Endothelial cell of umbilical vein (primary cell): ENCODE data around the gene NANS.

Source experiments
- POLR2AphosphoS5 ChIP-seq: IDR thresholded peaks from 2 replicates; pipeline ENCODE4 v1.6.1; 2012; ENCODE audit warnings: low read depth, mild to moderate bottlenecking, control low read depth, low read length, moderate library complexity; ENCODE audit not compliant: insufficient read depth
- TF ChIP-seq, protein P1 (sequence below), 2 donors: IDR thresholded peaks; 1 replicate in 1 of 2; 2 replicates in 1 of 2; pipeline ENCODE4 v1.5.1; 2011; ENCODE audit warnings: low read length in 2 of 2, mild to moderate bottlenecking in 2 of 2, moderate library complexity in 2 of 2, control low read depth in 1 of 2, inconsistent platforms in 1 of 2, low read depth in 1 of 2; ENCODE audit not compliant: insufficient read depth in 1 of 2; ENCODE audit errors: extremely low read depth in 1 of 2

DNA sequence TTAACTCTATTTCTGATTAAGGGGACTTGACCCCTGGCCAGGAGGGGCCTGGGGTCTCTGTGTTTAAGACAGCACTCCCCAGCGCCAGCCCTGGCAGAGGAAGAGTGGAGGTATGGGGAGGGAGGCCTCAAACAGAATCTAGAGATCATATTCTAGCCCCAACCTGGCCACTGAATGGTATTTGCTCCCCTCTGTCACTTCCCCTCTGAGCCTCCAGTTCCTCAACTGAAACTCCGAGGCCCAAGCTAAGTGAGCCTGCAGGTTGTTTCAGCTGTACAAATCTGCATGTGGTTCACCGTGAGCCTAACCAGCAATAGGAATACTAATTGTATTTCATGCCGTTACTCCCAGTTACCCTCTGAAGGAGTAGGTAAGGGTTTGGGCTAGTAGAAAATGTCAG lies 37.4 kb upstream of the NANS start:
- TF ChIP-seq, protein P1, sequence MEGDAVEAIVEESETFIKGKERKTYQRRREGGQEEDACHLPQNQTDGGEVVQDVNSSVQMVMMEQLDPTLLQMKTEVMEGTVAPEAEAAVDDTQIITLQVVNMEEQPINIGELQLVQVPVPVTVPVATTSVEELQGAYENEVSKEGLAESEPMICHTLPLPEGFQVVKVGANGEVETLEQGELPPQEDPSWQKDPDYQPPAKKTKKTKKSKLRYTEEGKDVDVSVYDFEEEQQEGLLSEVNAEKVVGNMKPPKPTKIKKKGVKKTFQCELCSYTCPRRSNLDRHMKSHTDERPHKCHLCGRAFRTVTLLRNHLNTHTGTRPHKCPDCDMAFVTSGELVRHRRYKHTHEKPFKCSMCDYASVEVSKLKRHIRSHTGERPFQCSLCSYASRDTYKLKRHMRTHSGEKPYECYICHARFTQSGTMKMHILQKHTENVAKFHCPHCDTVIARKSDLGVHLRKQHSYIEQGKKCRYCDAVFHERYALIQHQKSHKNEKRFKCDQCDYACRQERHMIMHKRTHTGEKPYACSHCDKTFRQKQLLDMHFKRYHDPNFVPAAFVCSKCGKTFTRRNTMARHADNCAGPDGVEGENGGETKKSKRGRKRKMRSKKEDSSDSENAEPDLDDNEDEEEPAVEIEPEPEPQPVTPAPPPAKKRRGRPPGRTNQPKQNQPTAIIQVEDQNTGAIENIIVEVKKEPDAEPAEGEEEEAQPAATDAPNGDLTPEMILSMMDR (IDR thresholded peaks at IDR 0.05; ENCODE audit: extremely low read depth in 1 of 2, insufficient read depth in 1 of 2, low read depth in 1 of 2, low read length in 2 of 2), result no peak
- TF ChIP-seq POLR2AphosphoS5, result no peak
